Endodermal cell (in vitro differentiated cells): Measurements from ENCODE around the gene CD300H. TPM values are rescaled to one million over a fixed set of nuclear protein-coding genes. Genes with fewer than 3 reads are reported as not detected.

Experiments used
- DNase-seq: peaks from one replicate; pipeline ENCODE4 v3.0.0-alpha.2; 2017
- H3K27ac ChIP-seq: 2 replicates; pipeline ENCODE4 v1.5.1; 2013; ENCODE audit warnings: mild to moderate bottlenecking, low read depth, low read length, moderate library complexity
- H3K27me3 ChIP-seq: 2 replicates; pipeline ENCODE4 v1.6.1; 2013; ENCODE audit warnings: mild to moderate bottlenecking, low read length, moderate library complexity; ENCODE audit not compliant: insufficient read depth, control insufficient read depth, poor library complexity, severe bottlenecking
- H3K36me3 ChIP-seq: 2 replicates; pipeline ENCODE4 v1.7.0; 2013; ENCODE audit warnings: mild to moderate bottlenecking, low read length, moderate library complexity; ENCODE audit not compliant: control insufficient read depth, insufficient read depth
- H3K4me1 ChIP-seq: one replicate; pipeline ENCODE4 v1.7.0; 2013; ENCODE audit warnings: low read length; ENCODE audit not compliant: control insufficient read depth, insufficient read depth
- H3K4me3 ChIP-seq: 2 replicates; pipeline ENCODE4 v1.5.1; 2013; ENCODE audit warnings: mild to moderate bottlenecking, low read length, moderate library complexity
- H3K9ac ChIP-seq: 2 replicates; pipeline ENCODE4 v1.6.1; 2013; ENCODE audit warnings: mild to moderate bottlenecking, low read length, moderate library complexity; ENCODE audit not compliant: poor library complexity, severe bottlenecking; ENCODE audit errors: extremely low read depth
- H3K9me3 ChIP-seq: 2 replicates; pipeline ENCODE4 v1.6.1; 2013; ENCODE audit warnings: mild to moderate bottlenecking, low read length, moderate library complexity; ENCODE audit not compliant: control insufficient read depth
- H3K27ac Mint-ChIP-seq: 2 replicates; pipeline ENCODE4 v1.8.0; 2020; ENCODE audit warnings: mixed read lengths
- H3K27me3 Mint-ChIP-seq: 2 replicates; pipeline ENCODE4 v1.8.0; 2021; ENCODE audit warnings: mild to moderate bottlenecking, mixed read lengths; ENCODE audit not compliant: insufficient read depth
- H3K36me3 Mint-ChIP-seq: 2 replicates; pipeline ENCODE4 v1.8.0; 2020; ENCODE audit warnings: low read depth, mixed read lengths
- H3K4me1 Mint-ChIP-seq: 2 replicates; pipeline ENCODE4 v1.8.0; 2020; ENCODE audit warnings: mixed read lengths
- H3K4me3 Mint-ChIP-seq: 2 replicates; pipeline ENCODE4 v1.8.0; 2020; ENCODE audit warnings: mild to moderate bottlenecking, moderate library complexity, mixed read lengths
- H3K9me3 Mint-ChIP-seq: 2 replicates; pipeline ENCODE4 v1.8.0; 2020; ENCODE audit warnings: mild to moderate bottlenecking, mixed read lengths
- CTCF ChIP-seq: fragments of 200-600 bp; sonication (generic); conservative IDR thresholded peaks from 2 replicates; pipeline ENCODE4 v1.5.0; 2021; ENCODE audit warnings: antibody characterized with exemption, mild to moderate bottlenecking
- WGBS, 2 experiments: methylation state at CpG; one replicate each; pipeline versions ENCODE4 v1.1.5 to v1.1.7; 2013; ENCODE audit warnings: missing lambda C conversion rate in 2 of 2, mixed read lengths in 1 of 2; ENCODE audit not compliant: insufficient coverage in 1 of 2, insufficient read length in 1 of 2; 5-methylcytosine and 5-hydroxymethylcytosine counted together
- total RNA-seq, 2 donors: library from RNA; stranded (reverse); fragmentation: NEBNext Ultra II Directional in 1 of 2; extraction: Animal tissue kit (Norgen Biotek cat#: 25700) in 1 of 2; gene quantifications; 2 replicates in 1 of 2; 3 replicates in 1 of 2; pipeline ENCODE4 v1.2.1, GENCODE V29; 2021

The CD300H gene
- total RNA-seq, 2 donors from 2014 or later: not detected

- Mint-ChIP-seq H3K36me3 (no peaks in the 10 kb centered on the region), H3K27ac (no peak overlapping the region), H3K27me3 (peaks cover 6% of the 10 kb centered on the region), H3K9me3 (no peaks in the 10 kb centered on the region), H3K4me1 (no peaks in the 10 kb centered on the region), H3K4me3 (no peak overlapping the region)
- DNase-seq: no peak
- H3K9ac ChIP-seq: no peak overlapping the region
- TF ChIP-seq CTCF: no peak
- H3K4me3 ChIP-seq: no peak overlapping the region
- no peaks in the 10 kb centered on the region for H3K4me1 ChIP-seq
- H3K27me3 ChIP-seq: no peaks in the 10 kb centered on the region
- WGBS, 2 experiments: 93 to 100% methylated on average over 15 of the region's 15 CpGs
- no peak overlapping the region for H3K27ac ChIP-seq
- no peaks in the 10 kb centered on the region for H3K36me3 ChIP-seq
- H3K9me3 ChIP-seq: no peaks in the 10 kb centered on the region
Observed at GRCh38 chr17:74550602-74551001, 16.7 kb downstream of the CD300H start.

- H3K36me3 ChIP-seq: no peaks in the 10 kb centered on the region
- 91 to 94% methylated on average over 7 of the region's 7 CpGs for WGBS, 2 experiments
- H3K4me1 ChIP-seq: no peaks in the 10 kb centered on the region
Observed at GRCh38 chr17:74549343-74549742, 18.0 kb downstream of the CD300H start.

GRCh38 chr17:74547736-74548135 lies 19.6 kb downstream of the CD300H start:
- Histone ChIP-seq H3K9ac (no peak overlapping the region), H3K27me3 (no peaks in the 10 kb centered on the region), H3K36me3 (no peaks in the 10 kb centered on the region), H3K4me1 (no peaks in the 10 kb centered on the region), H3K9me3 (no peaks in the 10 kb centered on the region), H3K4me3 (no peak overlapping the region), H3K27ac (no peak overlapping the region)
- no peak overlapping the region for H3K4me3 Mint-ChIP-seq
- no peaks in the 10 kb centered on the region for H3K36me3 Mint-ChIP-seq
- peaks cover 4% of the 10 kb centered on the region for H3K27me3 Mint-ChIP-seq
- H3K4me1 Mint-ChIP-seq: no peaks in the 10 kb centered on the region
- no peaks in the 10 kb centered on the region for H3K9me3 Mint-ChIP-seq
- no peak for TF ChIP-seq CTCF
- no peak for DNase-seq
- WGBS, 2 experiments: 92 to 94% methylated on average over 3 of the region's 3 CpGs
- H3K27ac Mint-ChIP-seq: no peak overlapping the region

More at GRCh38 chr17:74549343-74549742, 18.0 kb downstream of the CD300H start:
- H3K9me3 ChIP-seq: no peaks in the 10 kb centered on the region
- no peaks in the 10 kb centered on the region for H3K9me3 Mint-ChIP-seq
- no peak overlapping the region for H3K4me3 Mint-ChIP-seq
- no peak overlapping the region for H3K4me3 ChIP-seq
- no peak for TF ChIP-seq CTCF
- no peaks in the 10 kb centered on the region for H3K4me1 Mint-ChIP-seq
- H3K27me3 ChIP-seq: no peaks in the 10 kb centered on the region
- peaks cover 4% of the 10 kb centered on the region for H3K27me3 Mint-ChIP-seq
- no peaks in the 10 kb centered on the region for H3K36me3 Mint-ChIP-seq
- no peak overlapping the region for H3K27ac ChIP-seq
- H3K27ac Mint-ChIP-seq: no peak overlapping the region
- H3K9ac ChIP-seq: no peak overlapping the region
- DNase-seq: no peak
